K562 (cell line): ENCODE data around the gene IGSF21.

Experiments
- CBX3 ChIP-seq, 2 experiments: IDR thresholded peaks; 1 replicate in 1 of 2; 2 replicates in 1 of 2; pipeline ENCODE4 v1.6.1; 2012; ENCODE audit warnings: inconsistent platforms in 2 of 2, low read length in 2 of 2, borderline replicate concordance in 1 of 2, control low read depth in 1 of 2
- EZH2 ChIP-seq: IDR thresholded peaks from 2 replicates; pipeline ENCODE4 v1.6.1; 2012; ENCODE audit warnings: low read depth, mild to moderate bottlenecking, inconsistent platforms, low read length, borderline replicate concordance
- TAF1 ChIP-seq: IDR thresholded peaks from 2 replicates; pipeline ENCODE4 v1.6.1; 2011; ENCODE audit warnings: mild to moderate bottlenecking, low read length, moderate library complexity; ENCODE audit not compliant: insufficient read depth, control insufficient read depth, severe bottlenecking; ENCODE audit errors: extremely low read depth
- TF ChIP-seq, protein P1 (sequence below), 3 experiments: IDR thresholded peaks in 2 of 3; conservative IDR thresholded peaks in 1 of 3; 2 replicates each; pipeline ENCODE4 v1.5.1; 2011 to 2012; ENCODE audit warnings: low read length in 3 of 3, mild to moderate bottlenecking in 3 of 3, control low read depth in 2 of 3, improper control_type of control experiment in 1 of 3, inconsistent platforms in 1 of 3, low read depth in 1 of 3, mixed read lengths in 1 of 3, moderate library complexity in 1 of 3; ENCODE audit not compliant: insufficient read depth in 2 of 3

- TF ChIP-seq, protein P1, sequence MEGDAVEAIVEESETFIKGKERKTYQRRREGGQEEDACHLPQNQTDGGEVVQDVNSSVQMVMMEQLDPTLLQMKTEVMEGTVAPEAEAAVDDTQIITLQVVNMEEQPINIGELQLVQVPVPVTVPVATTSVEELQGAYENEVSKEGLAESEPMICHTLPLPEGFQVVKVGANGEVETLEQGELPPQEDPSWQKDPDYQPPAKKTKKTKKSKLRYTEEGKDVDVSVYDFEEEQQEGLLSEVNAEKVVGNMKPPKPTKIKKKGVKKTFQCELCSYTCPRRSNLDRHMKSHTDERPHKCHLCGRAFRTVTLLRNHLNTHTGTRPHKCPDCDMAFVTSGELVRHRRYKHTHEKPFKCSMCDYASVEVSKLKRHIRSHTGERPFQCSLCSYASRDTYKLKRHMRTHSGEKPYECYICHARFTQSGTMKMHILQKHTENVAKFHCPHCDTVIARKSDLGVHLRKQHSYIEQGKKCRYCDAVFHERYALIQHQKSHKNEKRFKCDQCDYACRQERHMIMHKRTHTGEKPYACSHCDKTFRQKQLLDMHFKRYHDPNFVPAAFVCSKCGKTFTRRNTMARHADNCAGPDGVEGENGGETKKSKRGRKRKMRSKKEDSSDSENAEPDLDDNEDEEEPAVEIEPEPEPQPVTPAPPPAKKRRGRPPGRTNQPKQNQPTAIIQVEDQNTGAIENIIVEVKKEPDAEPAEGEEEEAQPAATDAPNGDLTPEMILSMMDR (IDR thresholded peaks at IDR 0.05 in 2 of 3, conservative IDR thresholded peaks at IDR 0.05 in 1 of 3; ENCODE audit: insufficient read depth in 2 of 3, low read depth in 1 of 3, low read length in 3 of 3): no peak
- TF ChIP-seq EZH2 (no peak), CBX3 (IDR thresholded peaks at IDR 0.05; ENCODE audit: borderline replicate concordance in 1 of 2, low read length in 2 of 2) (no peak), TAF1 (no peak)
These were observed 202.1 kb downstream of the IGSF21 start for GRCh38 chr1:18309552-18310155.
